Fibroblast of lung (primary cell): ENCODE results near the gene ZNF513. TPM values are rescaled to one million over a fixed set of nuclear protein-coding genes. Genes with fewer than 3 reads are reported as not detected.
A peak's percentile ranks its signal among the peaks of the same experiment; 100 is the strongest.

ENCODE experiments used
- DNase-seq, 2 donors: peaks; one replicate each; pipeline versions ENCODE4 v3.0.0 to v3.0.0-alpha.2; 2010; ENCODE audit warnings: low read depth in 2 of 2
- H2AFZ ChIP-seq: 2 replicates; pipeline ENCODE4 v1.5.1; 2012; ENCODE audit warnings: low read length, control low read depth, inconsistent platforms
- H3K27ac ChIP-seq: 2 replicates; pipeline ENCODE4 v1.5.1; 2011; ENCODE audit warnings: low read length, control low read depth; ENCODE audit not compliant: insufficient read depth
- H3K27me3 ChIP-seq: 2 replicates; pipeline ENCODE4 v1.5.1; 2011; ENCODE audit warnings: mild to moderate bottlenecking, low read length; ENCODE audit not compliant: control insufficient read depth, insufficient read depth
- H3K36me3 ChIP-seq: 2 replicates; pipeline ENCODE4 v1.5.1; 2011; ENCODE audit warnings: low read length; ENCODE audit not compliant: control insufficient read depth, insufficient read depth
- H3K4me1 ChIP-seq: 2 replicates; pipeline ENCODE4 v1.5.1; 2011; ENCODE audit warnings: low read length; ENCODE audit not compliant: control insufficient read depth, insufficient read depth; ENCODE audit errors: extremely low read depth
- H3K4me2 ChIP-seq: 2 replicates; pipeline ENCODE4 v1.5.1; 2011; ENCODE audit warnings: low read length, control low read depth; ENCODE audit not compliant: insufficient read depth; ENCODE audit errors: extremely low read depth
- H3K4me3 ChIP-seq, 4 experiments: fragments of 200-600 bp in 1 of 4; sonication (generic) in 1 of 4; replicated peaks in 1 of 4; 2 replicates each; pipeline ENCODE4 v1.5.1; 2011 to 2016; ENCODE audit warnings: low read length in 4 of 4, low read depth in 3 of 4, mild to moderate bottlenecking in 3 of 4, control low read depth in 2 of 4, inconsistent platforms in 1 of 4, mixed read lengths in 1 of 4; ENCODE audit not compliant: insufficient read depth in 1 of 4; ENCODE audit errors: control extremely low read depth in 1 of 4
- H3K79me2 ChIP-seq: 2 replicates; pipeline ENCODE4 v1.5.1; 2012; ENCODE audit warnings: mild to moderate bottlenecking, low read length, inconsistent platforms; ENCODE audit not compliant: control insufficient read depth, insufficient read depth
- H3K9ac ChIP-seq: 2 replicates; pipeline ENCODE4 v1.5.1; 2011; ENCODE audit warnings: mild to moderate bottlenecking, low read length, control low read depth; ENCODE audit not compliant: insufficient read depth
- H3K9me3 ChIP-seq: 2 replicates; pipeline ENCODE4 v1.5.1; 2012; ENCODE audit warnings: low read depth, low read length; ENCODE audit not compliant: control insufficient read depth, insufficient read depth
- H4K20me1 ChIP-seq: 2 replicates; pipeline ENCODE4 v1.5.1; 2011; ENCODE audit warnings: low read length; ENCODE audit not compliant: control insufficient read depth, insufficient read depth; ENCODE audit errors: extremely low read depth
- EZH2 ChIP-seq: IDR thresholded peaks from 2 replicates; pipeline ENCODE4 v1.5.1; 2012; ENCODE audit warnings: low read length, control low read depth, mild to moderate bottlenecking; ENCODE audit errors: missing control alignments
- polyA plus RNA-seq, 2 donors: library from polyadenylated mRNA; depleted of rRNA in 1 of 2; stranded (reverse) in 1 of 2; unstranded in 1 of 2; fragments of >200 nt; gene quantifications; 2 replicates each; pipeline ENCODE4 v1.2.1, GENCODE V29; 2011 to 2012; ENCODE audit warnings: missing spikeins in 1 of 2
- total RNA-seq: library from RNA; depleted of rRNA; stranded (reverse); fragments of >200 nt; gene quantifications from 2 replicates; pipeline ENCODE4 v1.2.1, GENCODE V29; 2014
- TF ChIP-seq, protein P1 (sequence below), 2 donors: IDR thresholded peaks in 1 of 2; conservative IDR thresholded peaks in 1 of 2; 1 replicate in 1 of 2; 2 replicates in 1 of 2; pipeline ENCODE4 v1.5.1; 2011 to 2012; ENCODE audit warnings: low read length in 2 of 2, control low read depth in 1 of 2, inconsistent platforms in 1 of 2, low read depth in 1 of 2, mild to moderate bottlenecking in 1 of 2

The ZNF513 gene
- total and polyA plus RNA-seq, 2 donors (not counting 1 experiment from before 2014, with no cell fraction given) = 7.0 to 8.4 TPM

DNA sequence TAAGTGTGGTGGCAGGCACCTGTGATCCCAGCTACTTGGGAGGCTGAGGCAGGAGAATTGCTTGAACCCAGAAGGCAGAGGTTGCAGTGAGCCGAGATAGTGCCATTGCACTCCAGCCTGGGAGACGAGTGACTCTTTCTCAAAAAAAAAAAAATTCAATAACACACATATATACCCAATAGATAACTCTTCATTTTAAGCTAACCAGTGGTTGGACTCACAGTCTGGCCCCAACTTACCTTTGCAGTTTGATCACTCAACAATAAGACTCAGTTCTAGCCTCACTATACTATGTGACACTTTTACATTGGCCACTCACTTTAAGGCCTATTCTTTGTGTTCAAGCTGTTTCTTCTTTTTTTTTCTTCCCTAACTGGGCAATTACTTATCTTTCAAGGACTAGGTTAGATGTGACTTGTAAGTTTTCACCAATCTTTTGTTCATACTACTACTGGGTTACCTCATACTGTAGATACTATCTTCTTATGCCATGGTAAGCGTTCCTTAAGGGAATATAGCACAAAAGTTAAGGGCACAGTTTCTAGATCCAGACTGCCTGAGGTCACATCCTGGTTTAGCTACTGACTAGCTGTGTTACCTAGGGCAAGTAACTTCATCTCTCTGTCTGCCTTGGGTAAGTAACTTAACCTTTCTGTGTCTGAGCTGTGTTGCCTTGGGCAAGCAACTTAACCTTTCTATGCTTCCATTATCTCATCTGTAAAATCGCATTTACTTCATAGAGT lies 17.7 kb downstream of the ZNF513 start:
- Histone ChIP-seq H3K27ac (no peak overlapping the region), H2AFZ (no peak overlapping the region), H3K9me3 (no peaks in the 10 kb centered on the region), H3K4me3 (no peak overlapping the region), H3K4me1 (peaks cover under 1% of the 10 kb centered on the region), H3K27me3 (no peaks in the 10 kb centered on the region), H3K4me2 (no peak overlapping the region), H3K79me2 (peaks cover 9% of the 10 kb centered on the region), H3K36me3 (peaks cover 18% of the 10 kb centered on the region), H3K9ac (no peak overlapping the region), H4K20me1 (no peaks in the 10 kb centered on the region)
- DNase-seq = no peak
- TF ChIP-seq, protein P1, sequence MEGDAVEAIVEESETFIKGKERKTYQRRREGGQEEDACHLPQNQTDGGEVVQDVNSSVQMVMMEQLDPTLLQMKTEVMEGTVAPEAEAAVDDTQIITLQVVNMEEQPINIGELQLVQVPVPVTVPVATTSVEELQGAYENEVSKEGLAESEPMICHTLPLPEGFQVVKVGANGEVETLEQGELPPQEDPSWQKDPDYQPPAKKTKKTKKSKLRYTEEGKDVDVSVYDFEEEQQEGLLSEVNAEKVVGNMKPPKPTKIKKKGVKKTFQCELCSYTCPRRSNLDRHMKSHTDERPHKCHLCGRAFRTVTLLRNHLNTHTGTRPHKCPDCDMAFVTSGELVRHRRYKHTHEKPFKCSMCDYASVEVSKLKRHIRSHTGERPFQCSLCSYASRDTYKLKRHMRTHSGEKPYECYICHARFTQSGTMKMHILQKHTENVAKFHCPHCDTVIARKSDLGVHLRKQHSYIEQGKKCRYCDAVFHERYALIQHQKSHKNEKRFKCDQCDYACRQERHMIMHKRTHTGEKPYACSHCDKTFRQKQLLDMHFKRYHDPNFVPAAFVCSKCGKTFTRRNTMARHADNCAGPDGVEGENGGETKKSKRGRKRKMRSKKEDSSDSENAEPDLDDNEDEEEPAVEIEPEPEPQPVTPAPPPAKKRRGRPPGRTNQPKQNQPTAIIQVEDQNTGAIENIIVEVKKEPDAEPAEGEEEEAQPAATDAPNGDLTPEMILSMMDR (conservative IDR thresholded peaks at IDR 0.05 in 1 of 2, IDR thresholded peaks at IDR 0.05 in 1 of 2; ENCODE audit: low read depth in 1 of 2, low read length in 2 of 2) = no peak
- no peak for TF ChIP-seq EZH2

DNA sequence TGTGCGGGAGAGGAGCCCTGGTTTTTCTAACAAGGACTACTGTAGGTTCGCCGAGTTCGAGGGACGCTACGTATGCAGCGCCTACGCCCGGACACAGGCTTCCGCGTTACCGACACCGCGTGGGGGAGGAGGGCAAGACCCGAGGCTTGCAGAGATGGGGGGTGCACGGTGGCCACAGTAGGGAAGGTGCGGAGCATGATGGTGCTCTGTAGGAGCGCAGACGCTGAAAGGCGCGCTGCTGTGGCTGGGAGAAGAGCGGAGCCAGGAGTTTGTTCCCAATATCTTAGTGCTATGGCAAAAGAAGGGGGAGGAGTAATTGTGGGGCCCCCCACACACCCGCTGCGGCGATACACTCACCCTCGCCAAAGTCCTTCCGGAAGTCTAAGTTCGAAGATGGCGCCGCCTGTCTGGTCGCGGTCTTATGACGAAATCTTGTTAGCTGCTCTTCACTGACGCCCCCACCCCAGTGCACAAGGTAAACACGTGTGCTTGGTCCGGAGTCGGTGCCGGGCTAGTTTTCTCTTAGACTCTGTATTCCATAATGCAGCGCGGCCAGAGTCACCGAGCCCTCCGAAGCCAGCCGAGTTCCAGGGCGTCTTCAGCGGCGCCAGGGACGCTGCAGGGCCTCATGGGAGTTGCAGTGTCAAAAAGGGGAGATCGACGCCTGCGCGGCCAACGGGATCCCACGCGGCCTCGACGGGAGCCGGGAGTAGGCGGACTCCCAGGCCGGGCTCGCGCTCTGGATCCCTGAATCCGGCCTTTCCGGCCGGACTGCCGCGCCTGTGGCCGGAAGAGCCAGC lies 24.0 kb downstream of the ZNF513 start, which contains the start of gene GTF3C2:
Gene GTF3C2 (minus strand): TSS at position 383 of the 800 bp plus-strand sequence. CDS start 13,210 bp downstream, outside the sequence.
- peak within 1 kb of the TSS; percentile 86 for H2AFZ ChIP-seq
- DNase-seq = peak; percentile 98
- no peaks in the 10 kb centered on the region for H3K27me3 ChIP-seq
- peak within 1 kb of the TSS; percentile 90 for H3K9ac ChIP-seq
- peaks cover 8% of the 10 kb centered on the region for H3K4me1 ChIP-seq
- H3K4me3 ChIP-seq = peak within 1 kb of the TSS; percentile 77 to 100 (median 90)
- H3K36me3 ChIP-seq = no peaks in the 10 kb centered on the region
- H4K20me1 ChIP-seq = no peaks in the 10 kb centered on the region
- no peaks in the 10 kb centered on the region for H3K9me3 ChIP-seq
- H3K27ac ChIP-seq = peak within 1 kb of the TSS; percentile 96
- H3K79me2 ChIP-seq = peaks cover 56% of the 10 kb centered on the region
- TF ChIP-seq, protein P1 (conservative IDR thresholded peaks at IDR 0.05 in 1 of 2, IDR thresholded peaks at IDR 0.05 in 1 of 2; ENCODE audit: low read depth in 1 of 2, low read length in 2 of 2) = no peak
- no peak for TF ChIP-seq EZH2
- peak within 1 kb of the TSS; percentile 100 for H3K4me2 ChIP-seq

DNA sequence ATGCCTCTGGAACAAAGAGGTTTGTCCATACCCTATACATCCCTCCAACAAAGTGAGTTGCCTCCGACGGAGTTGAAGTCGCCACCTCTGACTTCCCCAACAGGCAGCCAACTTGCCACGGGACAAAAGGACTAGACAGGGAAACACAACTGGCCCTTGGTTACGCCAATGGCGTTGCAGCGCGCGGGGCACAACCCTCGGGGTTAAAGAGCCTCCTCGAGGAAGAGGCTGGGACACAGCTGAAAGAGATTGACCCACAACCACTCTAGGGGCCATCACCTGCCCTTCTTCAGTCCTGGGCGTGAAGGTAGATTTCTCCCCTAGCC lies 24.5 kb downstream of the ZNF513 start:
- H3K36me3 ChIP-seq = no peaks in the 10 kb centered on the region
- H4K20me1 ChIP-seq = no peaks in the 10 kb centered on the region
- no peak for TF ChIP-seq EZH2
- TF ChIP-seq, protein P1 (conservative IDR thresholded peaks at IDR 0.05 in 1 of 2, IDR thresholded peaks at IDR 0.05 in 1 of 2; ENCODE audit: low read depth in 1 of 2, low read length in 2 of 2) = no peak
- H3K9me3 ChIP-seq = no peaks in the 10 kb centered on the region
- peak overlapping the region; percentile 90 for H3K9ac ChIP-seq
- DNase-seq = peak; percentile 52 to 54
- H3K79me2 ChIP-seq = peaks cover 58% of the 10 kb centered on the region
- H3K27ac ChIP-seq = peak overlapping the region; percentile 96
- peaks cover 8% of the 10 kb centered on the region for H3K4me1 ChIP-seq
- peak overlapping the region; percentile 86 for H2AFZ ChIP-seq
- peak overlapping the region; percentile 74 for H3K4me2 ChIP-seq
- no peaks in the 10 kb centered on the region for H3K27me3 ChIP-seq
- H3K4me3 ChIP-seq = peak overlapping the region; percentile 77 to 100 (median 90)
